ENCODE results near the gene TUBB2A. TPM values are rescaled to one million over a fixed set of nuclear protein-coding genes. Genes with fewer than 3 reads are reported as not detected.

Gene TUBB2A
- polyA plus RNA-seq, 1 of the 3 experiments (the other 2 are of a cell fraction): 199 TPM

- H3F3A ChIP-seq (replicated peaks; ENCODE audit: insufficient read depth): peaks cover 16% of the 10 kb centered on the region
- H3K79me2 ChIP-seq (ENCODE audit: insufficient read depth): no peaks in the 10 kb centered on the region
- H3K9me2 ChIP-seq: no peaks in the 10 kb centered on the region
- H3K4me2 ChIP-seq: no peak overlapping the region
- CTCF ChIA-PET: no interaction called here
- no peak overlapping the region for H3K27ac ChIP-seq (ENCODE audit: low read depth in 2 of 2, low read length in 1 of 2)
- no peak for DNase-seq
- no peaks in the 10 kb centered on the region for H3K27me3 ChIP-seq (ENCODE audit: insufficient read depth)
- H3K36me3 ChIP-seq (replicated peaks in 1 of 2; ENCODE audit: control insufficient read depth in 1 of 2, insufficient read depth in 2 of 2, low read length in 1 of 2): no peaks in the 10 kb centered on the region
- H3K4me3 ChIP-seq (ENCODE audit: low read depth in 2 of 2, low read length in 1 of 2): no peak overlapping the region
- H2AFZ ChIP-seq (ENCODE audit: low read depth): no peak overlapping the region
- H3K9me3 ChIP-seq: no peaks in the 10 kb centered on the region
- H3K9ac ChIP-seq: no peak overlapping the region
- POLR2A ChIA-PET: no interaction called here
- no peaks in the 10 kb centered on the region for H4K20me1 ChIP-seq (ENCODE audit: insufficient read depth)
- WGBS (ENCODE audit: low lambda C conversion rate): 94% methylated on average over 4 of the region's 4 CpGs
- TF ChIP-seq POLR2AphosphoS5 (IDR thresholded peaks at IDR 0.05; ENCODE audit: low read depth, low read length) (no peak), CHD2 (IDR thresholded peaks at IDR 0.05; ENCODE audit: low read length, partially characterized antibody) (no peak), IRF3 (IDR thresholded peaks at IDR 0.05; ENCODE audit: low read depth, low read length) (no peak)
- peaks cover 12 to 25% of the 10 kb centered on the region in 2 experiments; a peak in 3 of 4 replicates for H3K4me1 ChIP-seq (ENCODE audit: control insufficient read depth in 1 of 2, insufficient read depth in 2 of 2, low read depth in 1 of 2, low read length in 1 of 2)
Observed at GRCh38 chr6:3205913-3206312, 48.6 kb upstream of the TUBB2A start.

DNA sequence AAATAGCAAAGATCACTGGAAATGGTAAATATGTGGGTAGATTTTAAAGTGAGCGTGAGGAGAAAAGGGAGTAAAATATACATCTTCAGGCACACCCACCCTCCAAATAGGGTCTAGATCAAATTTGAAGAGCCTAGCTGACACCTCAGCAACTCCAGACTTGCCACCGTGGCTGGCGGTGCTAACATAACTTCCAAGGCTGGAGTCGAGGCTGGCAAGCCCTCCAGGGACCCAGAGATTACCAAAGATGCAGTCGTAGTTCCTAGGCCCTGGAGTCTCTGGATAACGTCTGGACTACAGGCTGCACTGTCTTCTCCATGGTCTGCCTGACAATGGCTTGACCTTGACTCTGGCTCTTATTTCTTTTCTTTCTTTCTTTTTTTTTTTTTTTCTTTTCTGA lies 47.6 kb upstream of the TUBB2A start:
- Histone ChIP-seq H3K4me2 (no peak overlapping the region), H2AFZ (ENCODE audit: low read depth) (no peak overlapping the region), H3K4me1 (ENCODE audit: control insufficient read depth in 1 of 2, insufficient read depth in 2 of 2, low read depth in 1 of 2, low read length in 1 of 2) (peaks cover 12 to 20% of the 10 kb centered on the region in 2 experiments; a peak in 3 of 4 replicates), H3K4me3 (ENCODE audit: low read depth in 2 of 2, low read length in 1 of 2) (no peak overlapping the region), H3K9me2 (no peaks in the 10 kb centered on the region), H4K20me1 (ENCODE audit: insufficient read depth) (no peaks in the 10 kb centered on the region), H3K36me3 (replicated peaks in 1 of 2; ENCODE audit: control insufficient read depth in 1 of 2, insufficient read depth in 2 of 2, low read length in 1 of 2) (no peaks in the 10 kb centered on the region), H3K9ac (no peak overlapping the region), H3K79me2 (ENCODE audit: insufficient read depth) (no peaks in the 10 kb centered on the region), H3K9me3 (no peaks in the 10 kb centered on the region), H3K27me3 (ENCODE audit: insufficient read depth) (no peaks in the 10 kb centered on the region), H3F3A (replicated peaks; ENCODE audit: insufficient read depth) (peaks cover 11% of the 10 kb centered on the region), H3K27ac (ENCODE audit: low read depth in 2 of 2, low read length in 1 of 2) (no peak overlapping the region)
- ChIA-PET POLR2A (no interaction called here), CTCF (no interaction called here)
- WGBS (ENCODE audit: low lambda C conversion rate): 87% methylated on average over 3 of the region's 6 CpGs
- DNase-seq: no peak
- no peak for TF ChIP-seq JUND (IDR thresholded peaks at IDR 0.05)
- TF ChIP-seq, protein P1, sequence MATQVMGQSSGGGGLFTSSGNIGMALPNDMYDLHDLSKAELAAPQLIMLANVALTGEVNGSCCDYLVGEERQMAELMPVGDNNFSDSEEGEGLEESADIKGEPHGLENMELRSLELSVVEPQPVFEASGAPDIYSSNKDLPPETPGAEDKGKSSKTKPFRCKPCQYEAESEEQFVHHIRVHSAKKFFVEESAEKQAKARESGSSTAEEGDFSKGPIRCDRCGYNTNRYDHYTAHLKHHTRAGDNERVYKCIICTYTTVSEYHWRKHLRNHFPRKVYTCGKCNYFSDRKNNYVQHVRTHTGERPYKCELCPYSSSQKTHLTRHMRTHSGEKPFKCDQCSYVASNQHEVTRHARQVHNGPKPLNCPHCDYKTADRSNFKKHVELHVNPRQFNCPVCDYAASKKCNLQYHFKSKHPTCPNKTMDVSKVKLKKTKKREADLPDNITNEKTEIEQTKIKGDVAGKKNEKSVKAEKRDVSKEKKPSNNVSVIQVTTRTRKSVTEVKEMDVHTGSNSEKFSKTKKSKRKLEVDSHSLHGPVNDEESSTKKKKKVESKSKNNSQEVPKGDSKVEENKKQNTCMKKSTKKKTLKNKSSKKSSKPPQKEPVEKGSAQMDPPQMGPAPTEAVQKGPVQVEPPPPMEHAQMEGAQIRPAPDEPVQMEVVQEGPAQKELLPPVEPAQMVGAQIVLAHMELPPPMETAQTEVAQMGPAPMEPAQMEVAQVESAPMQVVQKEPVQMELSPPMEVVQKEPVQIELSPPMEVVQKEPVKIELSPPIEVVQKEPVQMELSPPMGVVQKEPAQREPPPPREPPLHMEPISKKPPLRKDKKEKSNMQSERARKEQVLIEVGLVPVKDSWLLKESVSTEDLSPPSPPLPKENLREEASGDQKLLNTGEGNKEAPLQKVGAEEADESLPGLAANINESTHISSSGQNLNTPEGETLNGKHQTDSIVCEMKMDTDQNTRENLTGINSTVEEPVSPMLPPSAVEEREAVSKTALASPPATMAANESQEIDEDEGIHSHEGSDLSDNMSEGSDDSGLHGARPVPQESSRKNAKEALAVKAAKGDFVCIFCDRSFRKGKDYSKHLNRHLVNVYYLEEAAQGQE (IDR thresholded peaks at IDR 0.05; ENCODE audit: low read depth, low read length): no peak
- TF ChIP-seq USF2 (IDR thresholded peaks at IDR 0.05; ENCODE audit: borderline replicate concordance, low read depth, low read length): no peak
- TF ChIP-seq SIN3A (IDR thresholded peaks at IDR 0.05; ENCODE audit: borderline replicate concordance, low read depth, low read length): no peak
- no peak for TF ChIP-seq SMC3 (IDR thresholded peaks at IDR 0.05; ENCODE audit: low read depth, low read length)
- no peak for TF ChIP-seq YY1 (IDR thresholded peaks at IDR 0.05; ENCODE audit: low read depth)
- TF ChIP-seq GATA2 (CRISPR knock-in tag; IDR thresholded peaks at IDR 0.05): no peak
- no peak for TF ChIP-seq TEAD4 (IDR thresholded peaks at IDR 0.05; ENCODE audit: borderline replicate concordance, insufficient read depth)
- TF ChIP-seq EP300 (IDR thresholded peaks at IDR 0.05; ENCODE audit: borderline replicate concordance in 1 of 2, low read depth in 1 of 2, low read length in 1 of 2): no peak
- no peak for TF ChIP-seq FOSL2 (IDR thresholded peaks at IDR 0.05; ENCODE audit: borderline replicate concordance, low read depth)
- no peak for TF ChIP-seq NRF1 (IDR thresholded peaks at IDR 0.05; ENCODE audit: low read depth, low read length)
- TF ChIP-seq CHD2 (IDR thresholded peaks at IDR 0.05; ENCODE audit: low read length, partially characterized antibody): no peak
- TF ChIP-seq, protein P2, sequence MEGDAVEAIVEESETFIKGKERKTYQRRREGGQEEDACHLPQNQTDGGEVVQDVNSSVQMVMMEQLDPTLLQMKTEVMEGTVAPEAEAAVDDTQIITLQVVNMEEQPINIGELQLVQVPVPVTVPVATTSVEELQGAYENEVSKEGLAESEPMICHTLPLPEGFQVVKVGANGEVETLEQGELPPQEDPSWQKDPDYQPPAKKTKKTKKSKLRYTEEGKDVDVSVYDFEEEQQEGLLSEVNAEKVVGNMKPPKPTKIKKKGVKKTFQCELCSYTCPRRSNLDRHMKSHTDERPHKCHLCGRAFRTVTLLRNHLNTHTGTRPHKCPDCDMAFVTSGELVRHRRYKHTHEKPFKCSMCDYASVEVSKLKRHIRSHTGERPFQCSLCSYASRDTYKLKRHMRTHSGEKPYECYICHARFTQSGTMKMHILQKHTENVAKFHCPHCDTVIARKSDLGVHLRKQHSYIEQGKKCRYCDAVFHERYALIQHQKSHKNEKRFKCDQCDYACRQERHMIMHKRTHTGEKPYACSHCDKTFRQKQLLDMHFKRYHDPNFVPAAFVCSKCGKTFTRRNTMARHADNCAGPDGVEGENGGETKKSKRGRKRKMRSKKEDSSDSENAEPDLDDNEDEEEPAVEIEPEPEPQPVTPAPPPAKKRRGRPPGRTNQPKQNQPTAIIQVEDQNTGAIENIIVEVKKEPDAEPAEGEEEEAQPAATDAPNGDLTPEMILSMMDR (IDR thresholded peaks at IDR 0.05): no peak
- TF ChIP-seq FOXJ3 (CRISPR knock-in tag; IDR thresholded peaks at IDR 0.05): no peak
- no peak for TF ChIP-seq RCOR1 (IDR thresholded peaks at IDR 0.05; ENCODE audit: low read length)
- no peak for TF ChIP-seq RXRA (IDR thresholded peaks at IDR 0.05; ENCODE audit: borderline replicate concordance, low read depth)
- TF ChIP-seq MEF2A (IDR thresholded peaks at IDR 0.05; ENCODE audit: borderline replicate concordance, low read depth): no peak
- no peak for TF ChIP-seq USF1 (IDR thresholded peaks at IDR 0.05; ENCODE audit: borderline replicate concordance, low read depth)

Measured in SK-N-SH (cell line).